ENCODE measurements around the gene C14orf180.

DNA sequence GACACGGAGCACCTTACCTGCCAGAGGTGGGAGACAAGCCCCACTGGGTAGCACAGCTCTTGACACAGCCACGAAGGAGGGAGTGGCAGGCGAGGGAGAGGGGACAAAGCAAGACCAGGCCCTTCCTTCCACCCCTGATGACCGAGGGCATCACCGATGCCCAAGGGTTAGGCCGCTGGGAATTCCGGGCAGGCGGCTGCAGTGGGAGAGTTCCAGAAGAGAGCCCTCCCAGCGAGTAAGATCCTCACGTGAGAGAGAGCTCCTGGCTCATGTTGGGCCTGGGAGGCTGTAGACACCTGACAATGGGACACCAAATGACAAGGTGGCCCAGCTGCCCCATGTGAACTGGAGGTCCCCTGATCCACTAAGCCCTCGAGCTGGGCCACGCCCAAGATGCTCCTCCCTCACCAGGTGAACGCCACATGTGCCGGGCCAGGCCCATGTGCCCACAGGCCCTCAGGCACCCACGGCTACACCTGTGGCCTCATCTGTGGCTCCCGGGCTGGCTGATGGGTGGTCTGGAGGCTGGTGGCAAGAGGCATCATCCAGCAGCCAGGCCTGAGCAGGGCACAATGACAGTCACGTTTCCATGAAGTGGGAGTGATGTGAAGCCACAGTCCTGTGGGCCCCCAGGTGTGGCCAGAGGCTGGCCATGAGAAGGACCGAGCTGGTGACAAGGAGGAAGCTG lies 32.1 kb upstream of the C14orf180 start:
- TF ChIP-seq POLR2AphosphoS5 (IDR thresholded peaks at IDR 0.05; ENCODE audit: low read depth, low read length), result no peak
- no peak for TF ChIP-seq TAF1 (IDR thresholded peaks at IDR 0.05; ENCODE audit: borderline replicate concordance, insufficient read depth, low read length)
- no peak for TF ChIP-seq SIN3A (IDR thresholded peaks at IDR 0.05; ENCODE audit: borderline replicate concordance, insufficient read depth, low read length)
- TF ChIP-seq, protein P1, sequence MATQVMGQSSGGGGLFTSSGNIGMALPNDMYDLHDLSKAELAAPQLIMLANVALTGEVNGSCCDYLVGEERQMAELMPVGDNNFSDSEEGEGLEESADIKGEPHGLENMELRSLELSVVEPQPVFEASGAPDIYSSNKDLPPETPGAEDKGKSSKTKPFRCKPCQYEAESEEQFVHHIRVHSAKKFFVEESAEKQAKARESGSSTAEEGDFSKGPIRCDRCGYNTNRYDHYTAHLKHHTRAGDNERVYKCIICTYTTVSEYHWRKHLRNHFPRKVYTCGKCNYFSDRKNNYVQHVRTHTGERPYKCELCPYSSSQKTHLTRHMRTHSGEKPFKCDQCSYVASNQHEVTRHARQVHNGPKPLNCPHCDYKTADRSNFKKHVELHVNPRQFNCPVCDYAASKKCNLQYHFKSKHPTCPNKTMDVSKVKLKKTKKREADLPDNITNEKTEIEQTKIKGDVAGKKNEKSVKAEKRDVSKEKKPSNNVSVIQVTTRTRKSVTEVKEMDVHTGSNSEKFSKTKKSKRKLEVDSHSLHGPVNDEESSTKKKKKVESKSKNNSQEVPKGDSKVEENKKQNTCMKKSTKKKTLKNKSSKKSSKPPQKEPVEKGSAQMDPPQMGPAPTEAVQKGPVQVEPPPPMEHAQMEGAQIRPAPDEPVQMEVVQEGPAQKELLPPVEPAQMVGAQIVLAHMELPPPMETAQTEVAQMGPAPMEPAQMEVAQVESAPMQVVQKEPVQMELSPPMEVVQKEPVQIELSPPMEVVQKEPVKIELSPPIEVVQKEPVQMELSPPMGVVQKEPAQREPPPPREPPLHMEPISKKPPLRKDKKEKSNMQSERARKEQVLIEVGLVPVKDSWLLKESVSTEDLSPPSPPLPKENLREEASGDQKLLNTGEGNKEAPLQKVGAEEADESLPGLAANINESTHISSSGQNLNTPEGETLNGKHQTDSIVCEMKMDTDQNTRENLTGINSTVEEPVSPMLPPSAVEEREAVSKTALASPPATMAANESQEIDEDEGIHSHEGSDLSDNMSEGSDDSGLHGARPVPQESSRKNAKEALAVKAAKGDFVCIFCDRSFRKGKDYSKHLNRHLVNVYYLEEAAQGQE (IDR thresholded peaks at IDR 0.05; ENCODE audit: insufficient read depth in 1 of 2, low read depth in 2 of 2, low read length in 2 of 2), result no peak
